OCI-LY3 (cell line): ENCODE data around the gene AGPAT3.

Experiments
- H2AFZ ChIP-seq: fragments of 200-600, 300-600 bp; shearing (Covaris generic); 2 replicates; pipeline ENCODE4 v1.6.0; 2014; ENCODE audit warnings: antibody characterized with exemption, low read depth, low read length
- H3K27ac ChIP-seq: fragments of 200-600, 300-600 bp; sonication (generic); 2 replicates; pipeline ENCODE4 v1.5.1; 2014; ENCODE audit warnings: mild to moderate bottlenecking, low read length, moderate library complexity, mixed read lengths
- H3K27me3 ChIP-seq: fragments of 200-600, 300-600 bp; sonication (generic); 2 replicates; pipeline ENCODE4 v1.6.1; 2014; ENCODE audit warnings: low read depth, low read length, mixed read lengths
- H3K36me3 ChIP-seq: fragments of 200-600, 300-600 bp; sonication (generic); replicated peaks from 2 replicates; pipeline ENCODE3; 2014; ENCODE audit warnings: low read depth, low read length, mixed read lengths
- H3K4me1 ChIP-seq: fragments of 300-600, 200-600 bp; sonication (generic); 2 replicates; pipeline ENCODE4 v1.6.1; 2014; ENCODE audit warnings: low read length, mixed read lengths
- H3K4me2 ChIP-seq: fragments of 200-600, 300-600 bp; sonication (generic); 2 replicates; pipeline ENCODE4 v1.6.1; 2014; ENCODE audit warnings: low read length, mixed read lengths
- H3K4me3 ChIP-seq: fragments of 300-600, 200-600 bp; sonication (generic); 2 replicates; pipeline ENCODE4 v1.5.1; 2014; ENCODE audit warnings: antibody characterized with exemption, mild to moderate bottlenecking, low read length, moderate library complexity
- H3K79me2 ChIP-seq: fragments of 300-600, 200-600 bp; shearing (Covaris generic); 2 replicates; pipeline ENCODE4 v1.6.1; 2014; ENCODE audit warnings: mild to moderate bottlenecking, low read length, mixed read lengths
- H3K9ac ChIP-seq: fragments of 300-600, 200-600 bp; shearing (Covaris generic); 2 replicates; pipeline ENCODE4 v1.6.0; 2014; ENCODE audit warnings: mild to moderate bottlenecking, low read length, moderate library complexity
- H3K9me3 ChIP-seq: fragments of 200-600, 300-600 bp; shearing (Covaris generic); 2 replicates; pipeline ENCODE4 v1.6.1; 2014; ENCODE audit warnings: low read length, mixed read lengths; ENCODE audit not compliant: insufficient read depth
- H4K20me1 ChIP-seq: fragments of 200-600, 300-600 bp; sonication (generic); 2 replicates; pipeline ENCODE4 v1.6.1; 2016; ENCODE audit warnings: low read length, mixed read lengths; ENCODE audit not compliant: insufficient read depth
- EZH2phosphoT487 ChIP-seq: fragments of 200-600 bp; shearing (Covaris generic); IDR thresholded peaks from 2 replicates; pipeline ENCODE4 v1.6.1; 2018; ENCODE audit warnings: antibody characterized with exemption, mixed run types, low read depth
- TF ChIP-seq, protein P1 (sequence below): fragments of 200-600, 300-600 bp; sonication (generic); IDR thresholded peaks from 2 replicates; pipeline ENCODE4 v1.5.1; 2014; ENCODE audit warnings: antibody characterized with exemption, low read length, low read depth

AGPAT3 gene

DNA sequence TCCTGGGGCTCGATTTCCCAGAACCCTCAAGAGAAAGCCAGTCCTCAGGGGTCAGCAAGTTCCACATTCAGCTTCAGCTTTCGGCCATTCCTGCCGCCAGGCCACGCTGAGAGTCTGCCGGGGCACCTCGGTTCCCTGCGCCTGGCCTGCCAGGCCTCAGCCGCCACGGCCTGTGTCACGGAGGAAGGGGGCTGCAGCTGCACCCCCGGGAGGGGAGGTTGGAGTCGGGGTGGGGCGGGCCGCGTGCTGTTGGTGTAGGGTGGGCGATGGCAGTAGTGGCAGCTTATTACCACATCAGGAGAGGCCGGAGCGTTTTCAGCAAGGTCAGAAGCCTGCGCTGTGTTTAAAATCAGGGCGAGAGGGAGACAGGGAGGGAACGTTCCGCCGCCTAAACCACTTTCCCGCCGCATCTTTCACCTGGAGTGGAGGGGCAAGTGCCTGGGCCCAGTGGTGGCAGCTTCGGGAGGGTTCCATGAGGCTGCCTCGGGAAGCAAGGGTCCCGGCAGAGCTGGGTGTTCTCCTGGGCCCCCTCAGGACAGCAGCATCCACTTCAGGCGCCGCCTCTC is 78.6 kb downstream of the AGPAT3 start:
- Histone ChIP-seq H3K79me2 (peaks cover 66% of the 10 kb centered on the region), H4K20me1 (peaks cover 5% of the 10 kb centered on the region), H3K4me1 (peaks cover 11% of the 10 kb centered on the region), H3K4me3 (no peak overlapping the region), H3K27ac (no peak overlapping the region), H3K27me3 (no peaks in the 10 kb centered on the region), H3K9ac (no peak overlapping the region), H3K9me3 (no peaks in the 10 kb centered on the region), H3K36me3 (peaks cover 35% of the 10 kb centered on the region), H3K4me2 (no peak overlapping the region), H2AFZ (no peak overlapping the region)
- TF ChIP-seq, protein P1, sequence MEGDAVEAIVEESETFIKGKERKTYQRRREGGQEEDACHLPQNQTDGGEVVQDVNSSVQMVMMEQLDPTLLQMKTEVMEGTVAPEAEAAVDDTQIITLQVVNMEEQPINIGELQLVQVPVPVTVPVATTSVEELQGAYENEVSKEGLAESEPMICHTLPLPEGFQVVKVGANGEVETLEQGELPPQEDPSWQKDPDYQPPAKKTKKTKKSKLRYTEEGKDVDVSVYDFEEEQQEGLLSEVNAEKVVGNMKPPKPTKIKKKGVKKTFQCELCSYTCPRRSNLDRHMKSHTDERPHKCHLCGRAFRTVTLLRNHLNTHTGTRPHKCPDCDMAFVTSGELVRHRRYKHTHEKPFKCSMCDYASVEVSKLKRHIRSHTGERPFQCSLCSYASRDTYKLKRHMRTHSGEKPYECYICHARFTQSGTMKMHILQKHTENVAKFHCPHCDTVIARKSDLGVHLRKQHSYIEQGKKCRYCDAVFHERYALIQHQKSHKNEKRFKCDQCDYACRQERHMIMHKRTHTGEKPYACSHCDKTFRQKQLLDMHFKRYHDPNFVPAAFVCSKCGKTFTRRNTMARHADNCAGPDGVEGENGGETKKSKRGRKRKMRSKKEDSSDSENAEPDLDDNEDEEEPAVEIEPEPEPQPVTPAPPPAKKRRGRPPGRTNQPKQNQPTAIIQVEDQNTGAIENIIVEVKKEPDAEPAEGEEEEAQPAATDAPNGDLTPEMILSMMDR, result no peak
- TF ChIP-seq EZH2phosphoT487, result no peak

DNA sequence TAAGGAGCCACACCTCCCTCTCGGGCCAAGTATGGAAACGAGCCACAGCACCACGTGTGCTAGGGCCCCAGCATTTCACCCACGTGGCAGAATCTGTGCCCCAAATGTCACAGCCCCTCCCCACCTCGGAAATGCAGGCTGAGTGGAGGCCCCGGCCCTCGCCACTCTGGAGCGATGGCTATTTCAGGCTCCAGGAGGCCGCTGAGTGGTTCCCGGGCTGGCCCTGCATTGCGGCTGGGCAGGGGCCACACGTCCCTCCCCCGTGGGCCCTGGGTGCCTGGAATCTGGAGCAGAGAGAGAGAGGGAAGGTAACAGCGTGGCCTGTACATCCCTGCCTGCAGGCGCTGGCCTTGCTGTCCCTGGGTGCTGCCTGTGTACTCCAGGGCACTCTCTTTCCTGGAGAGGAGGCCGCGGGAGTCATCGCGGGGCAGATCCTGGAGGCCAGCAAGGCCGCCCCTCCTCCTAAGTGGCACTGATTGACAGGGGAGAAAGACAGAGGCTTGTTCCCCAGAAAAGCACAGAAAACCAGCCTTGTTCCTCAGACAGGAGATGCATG is 79.1 kb downstream of the AGPAT3 start:
- Histone ChIP-seq H3K4me3 (no peak overlapping the region), H3K27me3 (no peaks in the 10 kb centered on the region), H3K4me2 (no peak overlapping the region), H3K36me3 (peaks cover 41% of the 10 kb centered on the region), H3K4me1 (peaks cover 6% of the 10 kb centered on the region), H3K9ac (no peak overlapping the region), H2AFZ (no peak overlapping the region), H3K27ac (no peak overlapping the region), H3K9me3 (peaks cover 5% of the 10 kb centered on the region; the same call in 1 of the 2 replicates), H3K79me2 (peaks cover 66% of the 10 kb centered on the region), H4K20me1 (peaks cover 5% of the 10 kb centered on the region)
- no peak for TF ChIP-seq EZH2phosphoT487

DNA sequence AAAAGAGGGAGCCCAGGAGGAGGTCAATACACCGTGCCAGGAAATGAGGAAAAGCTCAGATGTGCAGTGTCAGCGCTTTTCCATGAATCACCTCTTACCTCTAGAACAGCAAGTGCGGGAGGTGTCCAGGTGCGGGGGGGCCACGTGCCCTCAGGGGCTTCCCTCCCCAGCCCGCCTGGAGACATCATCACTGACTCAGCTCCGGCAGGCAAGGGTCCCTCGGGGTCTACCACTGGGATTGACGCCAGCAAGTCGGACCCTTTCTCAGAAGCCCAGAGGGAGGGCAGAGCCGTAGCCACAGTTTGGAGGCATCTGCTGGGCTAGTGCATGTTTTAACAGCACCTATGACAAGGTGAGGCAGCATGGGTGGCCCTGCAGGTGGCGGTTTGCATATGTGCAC is 79.7 kb downstream of the AGPAT3 start:
- no peak overlapping the region for H2AFZ ChIP-seq
- H3K9ac ChIP-seq, result no peak overlapping the region
- H3K4me3 ChIP-seq, result no peak overlapping the region
- H3K36me3 ChIP-seq, result peaks cover 42% of the 10 kb centered on the region
- H3K9me3 ChIP-seq, result peaks cover 5% of the 10 kb centered on the region; the same call in 1 of the 2 replicates
- no peak overlapping the region for H3K27ac ChIP-seq
- H4K20me1 ChIP-seq, result 0 out of 2 replicates have a peak, but pooled peaks cover 3% of the 10 kb centered on the region
- no peaks in the 10 kb centered on the region for H3K27me3 ChIP-seq
- H3K79me2 ChIP-seq, result peaks cover 60% of the 10 kb centered on the region
- peaks cover under 1% of the 10 kb centered on the region; the same call in 1 of the 2 replicates for H3K4me1 ChIP-seq
- H3K4me2 ChIP-seq, result no peak overlapping the region
- TF ChIP-seq EZH2phosphoT487, result no peak
- TF ChIP-seq, protein P1, result no peak

DNA sequence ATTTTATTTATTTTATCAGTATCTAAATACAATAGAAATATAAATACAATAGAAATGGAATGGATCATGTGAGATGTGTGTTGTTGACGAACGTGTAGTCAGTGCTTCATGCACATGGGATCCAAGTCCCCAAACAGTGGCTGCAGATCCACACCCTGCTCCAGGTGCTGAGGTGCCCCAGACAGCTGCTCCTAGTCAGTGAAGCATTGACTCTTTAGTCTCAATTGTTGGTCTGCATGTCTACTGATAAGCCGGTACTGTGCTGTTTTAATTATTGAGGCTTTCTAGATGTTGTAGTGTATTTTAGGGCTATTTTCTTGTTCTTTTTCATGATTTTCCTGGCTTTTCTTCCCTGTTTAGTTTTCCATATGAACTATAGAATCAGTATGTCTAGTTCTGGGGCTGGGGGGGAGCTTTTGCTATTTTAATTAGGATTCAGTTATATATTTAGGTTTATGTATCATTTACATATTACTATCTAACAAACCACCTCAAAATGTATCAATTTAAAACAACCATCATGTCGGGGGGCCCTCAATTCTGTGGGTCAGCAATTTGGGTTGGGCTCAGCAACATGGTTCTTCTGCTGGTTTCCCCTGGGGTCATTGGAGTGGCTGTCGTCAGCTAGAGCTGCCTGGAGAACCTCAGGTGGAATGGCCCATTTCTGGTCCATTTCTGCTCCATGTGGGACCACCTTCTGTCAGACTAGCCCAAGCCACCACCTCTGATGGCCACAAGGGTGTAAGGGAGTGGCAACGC is 83.9 kb downstream of the AGPAT3 start:
- Histone ChIP-seq H3K9ac (no peak overlapping the region), H3K27me3 (no peaks in the 10 kb centered on the region), H3K27ac (no peak overlapping the region), H3K79me2 (peaks cover 27% of the 10 kb centered on the region), H3K36me3 (peaks cover 35% of the 10 kb centered on the region), H3K4me2 (no peak overlapping the region), H3K4me1 (no peaks in the 10 kb centered on the region), H2AFZ (no peak overlapping the region), H3K4me3 (no peak overlapping the region), H4K20me1 (0 out of 2 replicates have a peak, but pooled peaks cover 5% of the 10 kb centered on the region), H3K9me3 (peaks cover 5% of the 10 kb centered on the region; the same call in 1 of the 2 replicates)
- TF ChIP-seq, protein P1, result no peak
- no peak for TF ChIP-seq EZH2phosphoT487
